Measurements from ENCODE around the gene LTB.
"Not testable (repeated sequence)": the region's sequence is repeated elsewhere in the genome, so short reads cannot be mapped to it uniquely, and the experiment has no call there.

LTB gene

DNA sequence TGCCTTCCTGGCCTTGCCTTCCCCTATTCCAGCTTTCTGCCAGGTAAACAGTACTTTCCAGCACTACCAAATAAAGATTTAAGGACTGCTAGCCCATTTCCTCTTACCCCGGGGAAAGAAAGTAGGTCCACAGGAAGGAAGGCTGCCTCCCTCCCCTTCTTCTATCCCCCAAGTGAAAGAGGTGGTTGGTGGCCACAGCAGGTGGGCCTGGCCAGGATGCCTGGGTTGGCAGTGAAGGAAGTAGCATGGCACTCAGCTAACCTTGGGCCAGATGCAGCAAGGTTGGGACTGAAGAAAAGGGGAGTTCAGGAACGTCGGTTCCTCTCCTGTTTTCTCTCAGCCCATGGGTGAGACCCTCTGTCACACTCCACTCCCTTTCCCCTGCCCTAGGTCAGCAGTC, 25.9 kb downstream of the LTB start (continued):
- TF ChIP-seq ZNF701 (tag by site-specific recombination; IDR thresholded peaks at IDR 0.05) (no peak), ZNF175 (tag by site-specific recombination; IDR thresholded peaks at IDR 0.05) (no peak), ZNF239 (tag by site-specific recombination; IDR thresholded peaks at IDR 0.05) (no peak)

DNA sequence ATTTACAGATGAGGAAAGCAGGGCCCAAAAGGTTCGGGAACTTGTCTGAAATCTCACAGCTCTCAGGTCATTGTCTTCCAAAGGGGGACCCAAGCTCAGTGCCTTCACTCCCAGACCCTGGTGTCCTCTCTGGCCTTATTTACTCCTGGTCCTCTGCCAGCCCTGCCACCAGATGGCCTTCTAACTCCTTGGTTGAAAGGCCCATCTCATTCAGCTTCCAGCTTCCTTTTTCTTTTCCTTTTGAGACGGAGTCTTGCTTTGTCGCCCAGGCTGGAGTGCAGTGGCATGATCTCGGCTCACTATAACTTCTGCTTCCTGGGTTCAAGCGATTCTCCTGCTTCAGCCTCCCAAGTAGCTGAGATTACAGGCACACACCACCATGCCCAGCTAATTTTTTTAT, 30.9 kb downstream of the LTB start:
- peaks cover 44 to 65% of the 10 kb centered on the region in 2 experiments; a peak in 2 of 3 replicates for H3K36me3 ChIP-seq (ENCODE audit: control insufficient read depth in 2 of 2, insufficient read depth in 1 of 2, low read length in 2 of 2)
- ChIA-PET CTCF (interaction anchor here (0.6 to 13.9 kb wide), 23 partner anchors 10 to 409 kb away, joined by 3 to 431 read pairs (median 3); partner anchors contain the start of genes C6orf47, DDX39B, LSM2 and LST1), POLR2A (interaction anchor here (0.9 to 1.1 kb wide), 3 partner anchors 10 to 47 kb away, joined by 3 to 5 read pairs (median 4); no protein-coding TSS in a partner anchor)
- TF ChIP-seq ZNF654 (tag by site-specific recombination; IDR thresholded peaks at IDR 0.05; ENCODE audit: low read depth) (peak; percentile 58), KLF8 (tag by site-specific recombination; IDR thresholded peaks at IDR 0.05) (0 out of 2 replicates have a peak, but pooled peaks have one; percentile 26), ZNF600 (tag by site-specific recombination; IDR thresholded peaks at IDR 0.05) (peak; percentile 27; the same call in 1 of the 2 replicates)
- TF ChIP-seq, protein P1, sequence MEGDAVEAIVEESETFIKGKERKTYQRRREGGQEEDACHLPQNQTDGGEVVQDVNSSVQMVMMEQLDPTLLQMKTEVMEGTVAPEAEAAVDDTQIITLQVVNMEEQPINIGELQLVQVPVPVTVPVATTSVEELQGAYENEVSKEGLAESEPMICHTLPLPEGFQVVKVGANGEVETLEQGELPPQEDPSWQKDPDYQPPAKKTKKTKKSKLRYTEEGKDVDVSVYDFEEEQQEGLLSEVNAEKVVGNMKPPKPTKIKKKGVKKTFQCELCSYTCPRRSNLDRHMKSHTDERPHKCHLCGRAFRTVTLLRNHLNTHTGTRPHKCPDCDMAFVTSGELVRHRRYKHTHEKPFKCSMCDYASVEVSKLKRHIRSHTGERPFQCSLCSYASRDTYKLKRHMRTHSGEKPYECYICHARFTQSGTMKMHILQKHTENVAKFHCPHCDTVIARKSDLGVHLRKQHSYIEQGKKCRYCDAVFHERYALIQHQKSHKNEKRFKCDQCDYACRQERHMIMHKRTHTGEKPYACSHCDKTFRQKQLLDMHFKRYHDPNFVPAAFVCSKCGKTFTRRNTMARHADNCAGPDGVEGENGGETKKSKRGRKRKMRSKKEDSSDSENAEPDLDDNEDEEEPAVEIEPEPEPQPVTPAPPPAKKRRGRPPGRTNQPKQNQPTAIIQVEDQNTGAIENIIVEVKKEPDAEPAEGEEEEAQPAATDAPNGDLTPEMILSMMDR (tag by site-specific recombination; IDR thresholded peaks at IDR 0.05): peak; percentile 76
- H3K9me3 ChIP-seq (ENCODE audit: control insufficient read depth, insufficient read depth, low read depth, low read length); H3K4me3 ChIP-seq (ENCODE audit: low read depth, low read length); H3K4me1 ChIP-seq (ENCODE audit: control insufficient read depth, insufficient read depth, low read length); H3K27ac ChIP-seq (ENCODE audit: extremely low read depth, low read depth, low read length): not testable (repeated sequence)

DNA sequence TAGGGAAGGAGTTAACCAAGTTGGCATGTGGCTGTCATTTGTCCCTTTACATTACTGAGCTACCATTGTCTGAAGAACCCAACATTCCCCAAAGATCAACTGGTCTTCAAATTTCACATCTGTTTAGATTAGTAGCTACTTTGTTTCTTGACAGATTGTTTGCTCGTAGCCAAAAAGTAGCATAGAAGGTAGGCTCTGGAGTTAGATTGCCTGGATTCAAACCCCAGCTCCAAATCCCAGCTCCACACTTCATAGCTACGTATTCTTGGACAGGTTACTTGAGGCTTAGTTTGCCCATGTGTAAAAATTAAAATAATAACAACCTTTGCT, 33.7 kb downstream of the LTB start:
- TF ChIP-seq, protein P2, sequence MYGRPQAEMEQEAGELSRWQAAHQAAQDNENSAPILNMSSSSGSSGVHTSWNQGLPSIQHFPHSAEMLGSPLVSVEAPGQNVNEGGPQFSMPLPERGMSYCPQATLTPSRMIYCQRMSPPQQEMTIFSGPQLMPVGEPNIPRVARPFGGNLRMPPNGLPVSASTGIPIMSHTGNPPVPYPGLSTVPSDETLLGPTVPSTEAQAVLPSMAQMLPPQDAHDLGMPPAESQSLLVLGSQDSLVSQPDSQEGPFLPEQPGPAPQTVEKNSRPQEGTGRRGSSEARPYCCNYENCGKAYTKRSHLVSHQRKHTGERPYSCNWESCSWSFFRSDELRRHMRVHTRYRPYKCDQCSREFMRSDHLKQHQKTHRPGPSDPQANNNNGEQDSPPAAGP (tag by site-specific recombination; IDR thresholded peaks at IDR 0.05): no peak
- TF ChIP-seq ZNF664 (tag by site-specific recombination; IDR thresholded peaks at IDR 0.05): peak; percentile 94
- H3K27ac ChIP-seq (ENCODE audit: extremely low read depth, low read depth, low read length): no peak overlapping the region; the same call in 1 of the 2 replicates
- ChIA-PET POLR2A (interaction anchor here (0.6 to 2.5 kb wide), 11 partner anchors 16 to 590 kb away, joined by 3 to 15 read pairs (median 3); partner anchors contain the start of genes C6orf47, HSPA1A, HSPA1B and HSPA1L), CTCF (interaction anchor here (0.6 to 13.9 kb wide), 7 partner anchors 9 to 573 kb away, joined by 3 to 431 read pairs (median 4); partner anchors contain the start of genes LST1, LTB and NCR3)
- peaks cover 29 to 46% of the 10 kb centered on the region in 2 experiments; a peak in 2 of 3 replicates for H3K36me3 ChIP-seq (ENCODE audit: control insufficient read depth in 2 of 2, insufficient read depth in 1 of 2, low read length in 2 of 2)
- H3K4me1 ChIP-seq (ENCODE audit: control insufficient read depth, insufficient read depth, low read length): peaks cover 2% of the 10 kb centered on the region; the same call in 1 of the 2 replicates
- no peaks in the 10 kb centered on the region for H3K9me3 ChIP-seq (ENCODE audit: control insufficient read depth, insufficient read depth, low read depth, low read length)
- H3K4me3 ChIP-seq (ENCODE audit: low read depth, low read length): no peak overlapping the region; the same call in 1 of the 2 replicates

DNA sequence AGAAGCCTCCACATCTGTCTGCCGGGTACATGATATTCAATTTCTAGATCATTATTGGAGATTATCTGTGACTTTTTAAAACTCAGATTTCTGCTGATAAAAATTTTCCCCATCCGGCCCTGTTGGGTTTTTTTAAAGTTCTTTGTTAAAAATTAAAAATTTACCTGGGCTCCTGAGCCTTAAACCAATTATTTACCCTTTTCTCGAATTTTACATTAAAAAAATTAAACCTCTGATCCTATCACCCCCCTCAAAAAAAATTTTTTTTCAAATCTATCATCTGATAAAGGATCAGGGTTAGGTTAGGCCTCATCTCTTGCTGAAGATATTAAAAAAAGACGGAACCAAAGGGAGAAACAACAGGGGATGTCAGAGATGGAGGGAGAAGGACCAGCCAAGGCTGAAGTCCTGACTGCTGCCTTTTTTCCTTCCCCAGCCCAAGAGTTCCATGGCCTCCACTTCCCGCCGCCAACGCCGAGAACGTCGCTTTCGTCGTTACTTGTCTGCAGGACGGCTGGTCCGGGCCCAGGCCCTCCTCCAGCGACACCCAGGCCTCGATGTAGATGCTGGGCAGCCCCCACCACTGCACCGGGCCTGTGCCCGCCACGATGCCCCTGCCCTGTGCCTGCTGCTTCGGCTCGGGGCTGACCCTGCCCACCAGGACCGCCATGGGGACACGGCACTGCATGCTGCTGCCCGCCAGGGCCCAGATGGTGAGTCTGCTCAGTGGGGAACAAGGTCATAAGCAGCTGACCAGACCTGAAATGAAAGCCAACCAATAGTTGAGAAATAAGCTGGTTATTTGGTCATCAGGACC, 34.3 kb downstream of the LTB start:
- peak overlapping the region; percentile 47 for H3K4me3 ChIP-seq (ENCODE audit: low read depth, low read length)
- peaks cover 24 to 41% of the 10 kb centered on the region in 2 experiments; a peak in 2 of 3 replicates for H3K36me3 ChIP-seq (ENCODE audit: control insufficient read depth in 2 of 2, insufficient read depth in 1 of 2, low read length in 2 of 2)
- POLR2A ChIA-PET: interaction anchor here (0.6 to 3.1 kb wide), 19 partner anchors 17 to 282 kb away, joined by 3 to 20 read pairs (median 4); partner anchors contain the start of genes BAG6, C6orf47, GPANK1 and HSPA1A
- H3K4me1 ChIP-seq (ENCODE audit: control insufficient read depth, insufficient read depth, low read length): peaks cover 2% of the 10 kb centered on the region; the same call in 1 of the 2 replicates
- peak overlapping the region; percentile 1 for H3K27ac ChIP-seq (ENCODE audit: extremely low read depth, low read depth, low read length)
- CTCF ChIA-PET: interaction anchor here (0.6 to 13.9 kb wide), 8 partner anchors 22 to 573 kb away, joined by 3 to 431 read pairs (median 4); partner anchors contain the start of genes LST1, LTB and NCR3
- no peaks in the 10 kb centered on the region for H3K9me3 ChIP-seq (ENCODE audit: control insufficient read depth, insufficient read depth, low read depth, low read length)
- TF ChIP-seq TCF7L2 (IDR thresholded peaks at IDR 0.05; ENCODE audit: borderline replicate concordance, low read depth, low read length): no peak
- no peak for TF ChIP-seq ZNF843 (tag by site-specific recombination; IDR thresholded peaks at IDR 0.05)
- TF ChIP-seq, protein P3, sequence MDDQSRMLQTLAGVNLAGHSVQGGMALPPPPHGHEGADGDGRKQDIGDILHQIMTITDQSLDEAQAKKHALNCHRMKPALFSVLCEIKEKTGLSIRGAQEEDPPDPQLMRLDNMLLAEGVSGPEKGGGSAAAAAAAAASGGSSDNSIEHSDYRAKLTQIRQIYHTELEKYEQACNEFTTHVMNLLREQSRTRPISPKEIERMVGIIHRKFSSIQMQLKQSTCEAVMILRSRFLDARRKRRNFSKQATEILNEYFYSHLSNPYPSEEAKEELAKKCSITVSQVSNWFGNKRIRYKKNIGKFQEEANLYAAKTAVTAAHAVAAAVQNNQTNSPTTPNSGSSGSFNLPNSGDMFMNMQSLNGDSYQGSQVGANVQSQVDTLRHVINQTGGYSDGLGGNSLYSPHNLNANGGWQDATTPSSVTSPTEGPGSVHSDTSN (CRISPR knock-in tag; IDR thresholded peaks at IDR 0.05): 0 out of 2 replicates have a peak, but pooled peaks have one; percentile 4
- no peak for TF ChIP-seq OVOL3 (tag by site-specific recombination; IDR thresholded peaks at IDR 0.05)
- TF ChIP-seq ZNF830 (tag by site-specific recombination; IDR thresholded peaks at IDR 0.05; ENCODE audit: low read depth): no peak
- TF ChIP-seq KLF10 (tag by site-specific recombination; IDR thresholded peaks at IDR 0.05): no peak
- no peak for TF ChIP-seq REPIN1 (tag by site-specific recombination; IDR thresholded peaks at IDR 0.05; ENCODE audit: low read depth)
- no peak for TF ChIP-seq KLF9 (tag by site-specific recombination; IDR thresholded peaks at IDR 0.05; ENCODE audit: low read depth)
- no peak for TF ChIP-seq WT1 (tag by site-specific recombination; IDR thresholded peaks at IDR 0.05)
- TF ChIP-seq ZNF394 (tag by site-specific recombination; IDR thresholded peaks at IDR 0.05; ENCODE audit: borderline replicate concordance): no peak
- TF ChIP-seq ZNF76 (tag by site-specific recombination; IDR thresholded peaks at IDR 0.05; ENCODE audit: borderline replicate concordance, low read depth): no peak
- no peak for TF ChIP-seq ZNF658 (tag by site-specific recombination; IDR thresholded peaks at IDR 0.05)

Data from HEK293 (cell line).